GM12892 (cell line): Measurements from ENCODE around the gene MRPL4.

Experiments
- POLR2A ChIP-seq: IDR thresholded peaks from 2 replicates; pipeline ENCODE4 v1.6.1; 2011; ENCODE audit warnings: low read depth, low read length, control low read depth
- TAF1 ChIP-seq: IDR thresholded peaks from 2 replicates; pipeline ENCODE4 v1.6.1; 2011; ENCODE audit warnings: low read depth, mild to moderate bottlenecking, control low read depth, low read length, borderline replicate concordance

DNA sequence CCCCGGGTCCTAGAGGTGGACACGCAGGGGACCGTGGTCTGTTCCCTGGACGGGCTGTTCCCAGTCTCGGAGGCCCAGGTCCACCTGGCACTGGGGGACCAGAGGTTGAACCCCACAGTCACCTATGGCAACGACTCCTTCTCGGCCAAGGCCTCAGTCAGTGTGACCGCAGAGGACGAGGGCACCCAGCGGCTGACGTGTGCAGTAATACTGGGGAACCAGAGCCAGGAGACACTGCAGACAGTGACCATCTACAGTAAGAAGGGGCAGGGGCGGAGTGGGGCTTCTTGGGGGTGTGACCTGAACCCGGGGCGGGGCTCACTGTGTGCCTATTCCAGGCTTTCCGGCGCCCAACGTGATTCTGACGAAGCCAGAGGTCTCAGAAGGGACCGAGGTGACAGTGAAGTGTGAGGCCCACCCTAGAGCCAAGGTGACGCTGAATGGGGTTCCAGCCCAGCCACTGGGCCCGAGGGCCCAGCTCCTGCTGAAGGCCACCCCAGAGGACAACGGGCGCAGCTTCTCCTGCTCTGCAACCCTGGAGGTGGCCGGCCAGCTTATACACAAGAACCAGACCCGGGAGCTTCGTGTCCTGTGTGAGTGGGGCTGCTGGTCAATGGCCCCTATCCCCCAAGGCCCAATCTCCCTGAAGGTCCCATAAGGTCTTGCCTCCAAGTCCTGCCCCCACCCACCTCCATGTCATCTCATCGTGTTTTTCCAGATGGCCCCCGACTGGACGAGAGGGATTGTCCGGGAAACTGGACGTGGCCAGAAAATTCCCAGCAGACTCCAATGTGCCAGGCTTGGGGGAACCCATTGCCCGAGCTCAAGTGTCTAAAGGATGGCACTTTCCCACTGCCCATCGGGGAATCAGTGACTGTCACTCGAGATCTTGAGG, 32.3 kb downstream of the MRPL4 start:
- TF ChIP-seq POLR2A, result no peak
- no peak for TF ChIP-seq TAF1
